Measurements from ENCODE around the gene TRPM2.

TRPM2 gene

DNA sequence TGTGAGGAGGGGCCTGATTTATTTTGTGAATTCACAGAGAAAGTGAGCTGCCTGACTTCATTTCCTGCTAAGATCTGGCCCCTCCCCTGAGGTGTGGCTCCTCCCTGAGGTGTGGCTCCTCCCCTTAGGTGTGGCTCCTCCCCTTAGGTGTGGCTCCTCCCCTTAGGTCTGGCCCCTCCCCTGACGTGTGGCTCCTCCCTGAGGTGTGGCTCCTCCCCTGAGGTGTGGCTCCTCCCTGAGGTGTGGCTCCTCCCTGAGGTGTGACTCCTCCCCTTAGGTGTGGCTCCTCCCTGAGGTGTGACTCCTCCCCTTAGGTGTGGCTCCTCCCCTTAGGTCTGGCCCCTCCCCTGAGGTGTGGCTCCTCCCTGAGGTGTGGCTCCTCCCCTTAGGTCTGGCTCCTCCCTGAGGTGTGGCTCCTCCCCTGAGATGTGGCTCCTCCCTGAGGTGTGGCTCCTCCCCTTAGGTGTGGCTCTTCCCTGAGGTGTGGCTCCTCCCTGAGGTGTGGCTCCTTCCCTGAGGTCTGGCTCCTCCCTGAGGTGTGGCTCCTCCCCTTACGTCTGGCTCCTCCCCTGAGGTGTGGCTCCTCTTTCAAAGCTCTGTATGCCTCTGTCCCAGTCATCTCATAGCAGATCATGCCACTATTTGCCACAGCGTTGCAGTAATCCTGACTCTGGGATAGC, 75.0 kb downstream of the TRPM2 start:
- no peak for DNase-seq (ENCODE audit: low spot score)

DNA sequence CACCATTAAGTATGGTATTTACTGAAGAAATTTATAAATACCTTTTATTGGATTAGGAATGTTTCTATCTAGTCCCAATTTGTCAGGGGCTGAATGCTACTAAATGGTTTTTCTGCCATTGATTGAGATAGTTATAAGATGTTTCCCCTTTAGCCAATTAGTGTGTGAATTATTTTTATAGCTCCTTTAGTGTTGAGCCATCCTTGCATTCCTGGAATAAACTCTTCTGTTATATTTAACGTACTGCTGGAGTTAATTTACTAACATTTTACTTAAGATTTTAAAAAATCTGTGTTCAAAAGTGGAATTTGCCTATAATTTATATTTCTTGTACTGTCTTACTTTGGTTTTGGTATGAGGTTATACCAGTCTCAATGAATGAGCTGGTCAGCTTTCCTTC, 76.5 kb downstream of the TRPM2 start:
- no peak for DNase-seq (ENCODE audit: low spot score)

DNA sequence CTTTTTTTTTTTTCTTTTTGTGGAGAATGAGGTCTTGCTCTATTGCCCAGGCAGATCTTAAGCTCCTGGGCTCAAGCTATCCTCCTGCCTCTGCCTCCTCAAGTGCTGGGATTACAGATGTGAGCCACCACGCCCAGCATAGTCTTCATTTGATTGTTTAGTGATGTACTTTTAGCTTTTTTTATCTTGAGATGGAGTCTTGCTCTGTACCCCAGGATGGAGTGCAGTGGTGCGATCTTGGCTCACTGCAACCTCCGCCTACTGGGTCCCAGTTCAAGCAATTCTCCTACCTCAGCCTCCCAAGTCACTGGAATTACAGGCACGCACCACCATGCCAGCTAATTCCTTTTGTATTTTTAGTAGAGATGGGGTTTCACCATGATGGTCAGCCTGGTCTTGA, 77.9 kb downstream of the TRPM2 start:
- no peak for DNase-seq (ENCODE audit: low spot score)

DNA sequence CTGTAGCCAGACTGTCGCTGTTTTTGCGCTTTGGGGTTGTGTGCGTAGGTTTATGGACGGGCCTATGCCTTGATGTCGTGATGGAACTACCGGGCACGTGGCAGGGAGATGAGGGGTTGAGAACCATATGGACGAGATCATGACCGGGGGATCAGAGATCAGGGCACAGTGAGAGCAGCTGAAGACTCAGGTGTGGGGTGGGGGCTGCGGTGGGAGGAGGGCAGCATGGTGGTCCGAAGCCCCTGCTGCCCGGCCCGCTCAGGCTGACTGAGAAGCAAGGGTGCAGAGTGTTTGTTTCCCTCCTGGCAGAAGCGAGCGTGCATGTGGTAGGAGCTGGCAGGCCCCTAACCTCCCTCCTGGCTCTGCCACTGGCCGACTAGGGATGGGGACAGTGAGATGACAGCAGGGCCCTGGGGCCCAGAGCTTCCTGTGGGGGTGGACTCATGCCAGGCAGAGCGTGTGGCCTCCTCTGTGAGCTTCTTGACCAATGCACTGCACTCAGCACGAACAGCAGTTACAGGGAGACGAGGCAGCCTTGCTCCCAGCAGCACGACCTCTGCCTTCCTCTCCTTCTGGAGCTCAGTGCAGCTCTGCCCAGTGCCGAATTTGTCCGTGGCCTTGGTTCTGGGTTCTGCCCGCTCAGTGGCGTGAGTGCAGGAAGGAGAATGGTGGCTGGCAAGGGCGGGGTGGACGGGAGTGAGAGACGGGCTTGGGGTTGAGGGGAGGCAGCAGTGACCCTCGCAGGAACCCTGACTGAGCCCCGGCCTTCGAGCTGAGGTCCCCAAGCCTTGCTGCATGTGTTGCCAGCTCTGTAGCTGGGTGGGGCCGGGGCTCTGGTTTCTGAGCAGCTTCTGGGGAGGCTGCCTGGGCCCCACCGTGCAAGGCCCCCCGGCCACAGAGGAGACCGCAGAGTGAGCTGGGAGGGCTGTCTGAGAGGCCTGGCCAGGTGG, 79.7 kb downstream of the TRPM2 start:
- no peak for DNase-seq (ENCODE audit: low spot score)

DNA sequence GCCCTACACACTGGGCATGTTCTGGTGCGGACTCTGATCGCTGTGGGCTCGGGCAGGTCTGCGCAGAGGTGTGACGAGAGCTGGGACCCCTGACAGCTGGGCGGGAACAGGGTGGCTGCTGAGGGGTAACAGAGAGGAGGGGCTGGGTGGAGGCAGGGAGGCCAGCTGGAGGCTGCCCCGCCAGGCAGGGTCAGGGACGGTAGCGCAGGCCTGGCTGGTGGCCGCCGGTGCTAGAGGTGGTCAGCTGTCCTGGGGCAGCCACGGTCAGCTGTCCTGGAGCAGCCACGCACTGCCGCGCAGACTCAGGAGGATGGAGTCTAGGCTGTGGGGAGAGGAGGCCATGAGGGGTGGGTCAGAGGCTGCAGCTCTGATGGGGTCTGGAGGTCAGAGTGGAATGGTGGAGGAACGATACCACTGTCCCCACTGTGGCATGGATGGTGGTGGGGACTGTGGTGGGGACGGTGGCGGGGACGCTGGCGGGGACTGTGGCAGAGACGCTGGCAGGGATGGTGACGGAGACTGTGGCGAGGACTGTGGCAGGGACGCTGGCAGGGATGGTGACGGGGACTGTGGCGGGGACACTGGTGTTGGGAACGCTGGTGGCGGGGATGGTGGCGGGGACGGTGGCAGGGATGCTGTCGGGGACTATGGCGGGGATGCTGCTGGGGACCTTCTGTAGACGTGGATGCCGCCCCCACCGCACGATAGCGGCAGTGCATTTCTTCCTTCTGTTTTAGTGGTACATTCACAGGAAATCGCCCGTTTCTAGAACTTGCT, 80.6 kb downstream of the TRPM2 start:
- no peak for DNase-seq (ENCODE audit: low spot score)

DNA sequence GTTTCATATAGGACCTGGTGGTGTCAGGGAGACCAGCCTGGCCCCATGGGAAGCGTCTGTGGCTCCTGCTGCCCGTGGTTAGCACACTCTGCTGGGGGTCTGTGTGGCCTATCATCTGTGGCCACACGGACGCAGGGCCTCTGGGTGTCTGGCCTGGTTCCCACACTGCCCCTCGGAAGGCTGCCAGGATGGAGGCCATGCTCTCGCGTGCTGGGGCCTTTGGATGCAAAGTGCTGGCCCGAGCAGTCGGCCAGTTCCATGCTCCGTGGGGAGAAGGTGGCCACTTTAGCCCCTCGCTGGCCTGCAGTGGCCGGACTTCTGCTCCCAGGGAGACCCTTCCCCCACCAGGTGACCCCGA, 81.1 kb downstream of the TRPM2 start:
- DNase-seq (ENCODE audit: low spot score): no peak

DNA sequence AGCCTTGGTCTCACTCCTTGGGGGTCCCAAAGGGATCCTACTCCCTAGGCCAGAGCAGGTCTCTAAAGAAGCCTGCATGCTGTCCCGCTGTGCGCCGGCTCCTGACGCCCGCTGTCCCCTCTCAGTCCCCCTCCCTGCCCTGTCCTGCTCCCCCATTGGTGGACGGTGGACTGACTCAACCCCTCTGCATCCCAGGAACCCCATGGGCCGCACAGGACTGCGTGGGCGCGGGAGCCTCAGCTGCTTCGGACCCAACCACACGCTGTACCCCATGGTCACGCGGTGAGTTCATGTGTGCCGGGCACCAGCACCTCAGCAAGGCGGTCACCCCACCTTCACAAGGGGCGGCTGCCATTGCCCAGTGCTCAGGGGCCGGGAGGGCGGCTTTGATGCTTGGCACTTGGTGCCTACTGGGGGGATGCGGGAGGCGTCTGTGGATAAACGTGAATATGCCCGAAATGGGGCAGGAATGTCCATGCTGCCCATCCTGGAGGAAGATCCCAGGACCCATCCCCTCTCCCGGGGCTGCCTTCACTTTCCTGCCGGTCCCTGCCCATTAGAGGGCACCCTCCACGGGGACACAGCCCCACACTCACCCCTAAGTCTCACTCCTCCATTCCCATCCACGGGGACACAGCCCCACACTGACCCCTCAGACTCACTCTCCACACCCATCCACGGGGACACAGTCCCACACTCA, 81.7 kb downstream of the TRPM2 start:
- DNase-seq (ENCODE audit: low spot score): no peak

DNA sequence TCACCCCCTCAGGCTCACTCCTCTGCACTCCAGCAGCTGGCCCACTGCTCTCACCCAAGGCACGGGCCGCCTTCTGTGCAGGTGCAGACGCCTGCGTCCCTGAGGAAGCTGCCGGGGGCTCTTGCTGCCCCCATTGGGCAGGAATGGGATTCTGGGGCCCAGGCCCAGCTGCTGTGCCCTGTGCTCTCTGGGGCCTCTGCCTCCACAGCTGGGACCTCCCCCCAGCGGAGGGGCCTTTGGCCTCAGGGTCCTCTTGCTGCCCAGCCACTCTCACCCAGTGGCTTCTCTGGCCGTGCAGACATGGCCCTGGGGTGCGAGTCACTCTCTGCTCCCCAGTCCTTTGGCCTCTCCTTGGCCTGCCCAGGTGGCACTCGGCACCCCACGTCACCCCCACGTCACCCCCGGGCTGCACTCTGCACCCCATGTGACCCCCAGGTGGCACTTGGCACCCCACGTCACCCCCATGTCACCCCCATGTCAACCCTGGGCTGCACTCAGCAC, 82.7 kb downstream of the TRPM2 start:
- DNase-seq (ENCODE audit: low spot score): no peak

DNA sequence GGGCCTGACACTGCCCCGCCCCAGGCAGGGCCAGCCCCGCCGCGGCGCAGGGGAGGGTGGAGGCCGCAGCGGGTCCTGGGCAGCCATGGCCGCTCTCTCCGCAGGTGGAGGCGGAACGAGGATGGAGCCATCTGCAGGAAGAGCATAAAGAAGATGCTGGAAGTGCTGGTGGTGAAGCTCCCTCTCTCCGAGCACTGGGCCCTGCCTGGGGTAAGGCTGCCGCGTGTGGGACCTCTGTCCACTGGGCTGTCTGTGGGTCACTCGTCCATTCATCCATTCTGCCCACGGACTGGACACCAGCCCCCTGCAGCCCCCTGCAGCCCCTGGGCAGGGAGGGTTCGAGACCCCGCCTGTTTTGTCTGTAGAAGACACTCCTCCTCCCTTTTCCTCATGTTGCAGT, 83.5 kb downstream of the TRPM2 start:
- DNase-seq (ENCODE audit: low spot score): no peak

DNA sequence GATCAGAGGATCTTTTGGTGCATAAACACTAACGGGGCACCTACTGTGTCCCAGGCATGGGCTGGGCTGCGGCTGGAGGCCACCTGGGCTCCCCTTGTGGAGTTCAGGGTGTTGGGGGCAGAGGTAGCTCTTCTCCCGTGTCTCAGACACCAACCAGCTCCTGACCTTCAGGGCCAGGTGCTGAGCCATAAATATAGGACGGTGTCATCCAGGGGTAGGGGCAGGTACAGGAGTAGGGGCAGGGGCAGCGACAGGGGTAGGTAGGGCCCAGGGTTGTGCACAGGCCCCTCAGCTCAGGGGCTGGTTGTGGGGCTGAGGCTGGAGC, 83.9 kb downstream of the TRPM2 start:
- DNase-seq (ENCODE audit: low spot score): no peak

DNA sequence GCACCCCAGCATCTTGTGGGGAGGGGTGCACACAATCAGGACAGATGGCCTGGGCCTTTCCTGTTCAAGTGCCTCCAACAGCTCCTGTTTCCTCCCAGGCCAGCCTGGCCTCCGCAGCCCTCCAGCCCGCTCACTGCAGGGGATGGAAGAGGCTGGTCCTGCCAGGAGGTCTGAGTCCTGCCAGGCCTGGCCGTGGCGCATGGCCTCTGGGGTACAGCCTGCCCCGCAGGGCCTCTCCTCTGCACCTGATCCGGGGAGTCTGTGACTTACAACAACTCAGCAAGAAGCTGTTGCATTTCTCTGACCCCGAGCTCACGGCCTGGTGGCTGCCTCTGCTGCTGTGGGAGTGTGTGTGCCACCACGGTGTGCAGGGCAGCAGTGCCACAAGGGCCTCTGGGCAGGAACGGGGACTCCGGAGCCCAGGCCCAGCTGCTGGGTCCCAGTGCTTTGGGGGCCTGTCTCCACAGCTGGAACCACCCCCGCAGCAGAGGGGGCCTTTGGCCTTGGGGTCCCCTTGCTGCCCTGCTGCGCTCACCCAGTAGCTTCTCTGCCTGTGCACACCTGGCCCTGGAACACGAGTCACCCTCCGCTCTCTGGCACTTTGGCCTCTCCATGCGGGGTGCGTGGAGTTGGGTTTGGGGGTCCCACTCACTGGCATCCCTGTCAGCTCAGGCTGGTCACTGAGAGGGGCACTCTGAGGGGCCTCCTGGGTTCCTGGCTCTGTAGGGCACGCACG, 84.4 kb downstream of the TRPM2 start:
- no peak for DNase-seq (ENCODE audit: low spot score)

DNA sequence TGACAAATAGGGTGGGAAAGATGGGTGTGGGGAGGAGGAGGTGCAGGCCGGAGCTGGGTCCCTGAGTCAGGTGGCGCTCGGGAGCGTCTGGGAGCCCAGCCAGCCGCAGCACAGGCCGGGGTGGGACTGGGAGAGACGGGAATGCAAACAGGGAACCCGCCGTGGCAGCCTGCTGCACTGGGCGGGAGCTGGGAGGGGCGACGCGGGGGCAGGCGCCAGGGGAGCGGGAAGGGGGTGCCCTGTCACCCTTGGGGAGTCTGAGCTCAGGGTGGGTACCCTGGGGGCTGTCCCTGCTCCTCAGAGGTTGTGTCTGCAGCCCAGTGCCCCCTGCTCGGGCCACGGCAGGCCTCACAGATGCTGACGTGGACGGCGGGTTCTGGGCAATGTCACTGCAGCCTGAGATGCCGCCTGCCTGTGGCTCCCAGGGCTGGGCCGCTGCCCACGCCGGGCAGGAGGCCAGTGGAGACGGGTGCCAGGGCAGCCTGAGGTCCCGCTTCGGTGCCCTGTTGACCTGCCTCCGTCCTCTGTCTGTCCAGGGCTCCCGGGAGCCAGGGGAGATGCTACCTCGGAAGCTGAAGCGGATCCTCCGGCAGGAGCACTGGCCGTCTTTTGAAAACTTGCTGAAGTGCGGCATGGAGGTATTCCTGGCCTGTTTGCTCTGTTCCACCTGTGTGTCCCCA, 85.2 kb downstream of the TRPM2 start:
- DNase-seq (ENCODE audit: low spot score): no peak

DNA sequence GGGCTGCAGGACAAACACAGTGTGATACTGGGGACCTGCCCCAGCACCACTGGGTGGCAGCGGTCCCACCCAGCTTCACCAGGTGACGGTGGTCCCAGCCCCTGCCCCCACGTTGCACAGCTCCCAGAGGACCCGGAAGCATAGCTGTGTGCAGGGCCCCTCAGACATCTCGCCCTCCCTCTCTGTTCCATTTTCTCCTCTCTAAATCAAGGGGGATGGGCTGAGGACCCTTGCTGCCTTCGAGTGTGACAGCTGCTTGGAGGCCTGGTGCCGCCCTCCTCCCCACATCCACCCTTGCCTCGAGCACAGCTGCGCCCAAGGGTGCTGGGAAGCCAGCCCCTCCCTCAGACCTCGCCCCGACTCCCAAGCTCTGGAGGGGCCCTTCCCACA, 85.8 kb downstream of the TRPM2 start:
- DNase-seq (ENCODE audit: low spot score): no peak

DNA sequence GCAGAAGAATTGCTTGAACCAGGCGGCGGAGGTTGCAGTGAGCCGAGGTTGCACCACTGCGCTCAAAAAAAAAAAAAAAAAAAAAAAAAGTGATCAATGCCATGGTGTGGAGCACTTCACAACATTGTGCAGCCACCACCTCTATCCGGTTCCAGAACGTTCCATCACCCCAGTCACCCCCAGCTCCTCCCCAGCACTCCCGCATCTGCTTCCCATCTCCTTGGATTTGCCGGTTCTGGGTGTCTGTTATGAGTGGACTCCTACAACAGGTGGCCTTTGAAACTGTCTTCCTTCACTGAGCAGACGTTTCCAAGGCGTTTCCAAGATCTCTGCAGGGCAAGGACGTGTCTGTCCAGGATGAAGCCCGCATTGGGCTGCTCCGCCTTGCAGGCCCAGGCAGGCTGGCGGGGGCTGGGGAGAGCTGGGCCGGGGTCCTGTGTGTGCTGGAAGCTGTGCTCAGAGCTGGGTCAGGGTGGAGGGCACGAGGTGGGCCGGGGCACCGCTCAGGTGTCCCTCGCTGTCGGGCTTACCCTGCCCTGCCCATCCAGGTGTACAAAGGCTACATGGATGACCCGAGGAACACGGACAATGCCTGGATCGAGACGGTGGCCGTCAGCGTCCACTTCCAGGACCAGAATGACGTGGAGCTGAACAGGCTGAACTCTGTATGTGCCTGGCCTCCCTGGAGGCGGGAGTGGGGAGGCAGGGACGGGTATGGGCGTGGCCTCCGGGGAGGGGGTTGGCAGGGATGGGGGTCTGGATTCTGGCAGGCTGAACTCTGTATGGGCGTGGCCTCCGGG, 87.0 kb downstream of the TRPM2 start:
- DNase-seq (ENCODE audit: low spot score): no peak

DNA sequence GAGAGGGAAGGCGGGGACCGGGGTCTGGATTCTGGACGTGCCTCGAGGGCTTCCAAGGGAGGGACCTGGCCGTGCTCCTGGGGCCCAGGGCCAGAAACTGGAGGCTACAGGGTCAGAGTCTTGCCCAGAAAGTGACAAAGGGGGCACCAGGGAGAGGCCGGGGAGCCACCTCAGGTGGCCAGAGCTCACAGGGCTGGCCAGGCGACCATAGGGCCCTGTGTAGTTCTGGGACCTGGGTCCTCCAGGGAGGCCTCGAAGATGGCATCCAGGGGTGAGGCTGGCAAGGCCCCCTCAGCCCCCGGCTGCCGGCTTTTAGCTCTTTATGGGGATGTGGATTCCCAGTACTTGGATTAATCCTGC, 87.6 kb downstream of the TRPM2 start:
- DNase-seq (ENCODE audit: low spot score): no peak

DNA sequence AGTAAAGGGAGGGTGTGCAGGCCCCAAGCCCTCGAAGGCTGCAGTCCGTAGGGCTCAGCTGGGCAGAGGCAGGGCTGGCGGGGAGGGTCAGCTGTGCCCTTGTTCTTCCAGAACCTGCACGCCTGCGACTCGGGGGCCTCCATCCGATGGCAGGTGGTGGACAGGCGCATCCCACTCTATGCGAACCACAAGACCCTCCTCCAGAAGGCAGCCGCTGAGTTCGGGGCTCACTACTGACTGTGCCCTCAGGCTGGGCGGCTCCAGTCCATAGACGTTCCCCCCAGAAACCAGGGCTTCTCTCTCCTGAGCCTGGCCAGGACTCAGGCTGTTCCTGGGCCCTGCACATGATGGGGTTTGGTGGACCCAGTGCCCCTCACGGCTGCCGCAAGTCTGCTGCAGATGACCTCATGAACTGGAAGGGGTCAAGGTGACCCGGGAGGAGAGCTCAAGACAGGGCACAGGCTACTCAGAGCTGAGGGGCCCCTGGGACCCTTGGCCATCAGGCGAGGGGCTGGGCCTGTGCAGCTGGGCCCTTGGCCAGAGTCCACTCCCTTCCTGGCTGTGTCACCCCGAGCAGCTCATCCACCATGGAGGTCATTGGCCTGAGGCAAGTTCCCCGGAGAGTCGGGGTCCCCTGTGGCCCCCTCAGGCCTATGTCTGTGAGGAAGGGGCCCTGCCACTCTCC, 88.3 kb downstream of the TRPM2 start:
- DNase-seq (ENCODE audit: low spot score): no peak

DNA sequence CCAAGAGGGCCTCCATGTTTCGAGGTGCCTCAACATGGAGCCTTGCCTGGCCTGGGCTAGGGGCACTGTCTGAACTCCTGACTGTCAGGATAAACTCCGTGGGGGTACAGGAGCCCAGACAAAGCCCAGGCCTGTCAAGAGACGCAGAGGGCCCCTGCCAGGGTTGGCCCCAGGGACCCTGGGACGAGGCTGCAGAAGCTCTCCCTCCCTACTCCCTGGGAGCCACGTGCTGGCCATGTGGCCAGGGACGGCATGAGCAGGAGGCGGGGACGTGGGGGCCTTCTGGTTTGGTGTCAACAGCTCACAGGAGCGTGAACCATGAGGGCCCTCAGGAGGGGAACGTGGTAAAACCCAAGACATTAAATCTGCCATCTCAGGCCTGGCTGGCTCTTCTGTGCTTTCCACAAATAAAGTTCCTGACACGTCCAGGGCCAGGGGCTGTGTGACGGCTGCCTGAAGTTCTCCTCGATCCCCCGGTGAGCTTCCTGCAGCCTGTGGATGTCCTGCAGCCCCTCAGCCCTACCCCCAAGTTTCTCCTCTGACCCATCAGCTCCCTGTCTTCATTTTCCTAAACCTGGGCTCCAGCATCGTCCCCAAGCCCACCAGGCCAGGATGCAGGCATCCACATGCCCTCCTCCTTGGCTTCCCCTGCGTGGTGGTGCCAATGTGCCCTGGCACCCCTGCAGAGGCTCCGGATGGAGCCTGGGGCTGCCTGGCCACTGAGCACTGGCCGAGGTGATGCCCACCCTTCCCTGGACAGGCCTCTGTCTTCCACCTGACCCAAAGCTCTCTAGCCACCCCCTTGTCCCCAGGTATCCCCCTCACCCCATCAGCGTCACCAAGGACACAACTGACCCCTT, 89.1 kb downstream of the TRPM2 start:
- no peak for DNase-seq (ENCODE audit: low spot score)

DNA sequence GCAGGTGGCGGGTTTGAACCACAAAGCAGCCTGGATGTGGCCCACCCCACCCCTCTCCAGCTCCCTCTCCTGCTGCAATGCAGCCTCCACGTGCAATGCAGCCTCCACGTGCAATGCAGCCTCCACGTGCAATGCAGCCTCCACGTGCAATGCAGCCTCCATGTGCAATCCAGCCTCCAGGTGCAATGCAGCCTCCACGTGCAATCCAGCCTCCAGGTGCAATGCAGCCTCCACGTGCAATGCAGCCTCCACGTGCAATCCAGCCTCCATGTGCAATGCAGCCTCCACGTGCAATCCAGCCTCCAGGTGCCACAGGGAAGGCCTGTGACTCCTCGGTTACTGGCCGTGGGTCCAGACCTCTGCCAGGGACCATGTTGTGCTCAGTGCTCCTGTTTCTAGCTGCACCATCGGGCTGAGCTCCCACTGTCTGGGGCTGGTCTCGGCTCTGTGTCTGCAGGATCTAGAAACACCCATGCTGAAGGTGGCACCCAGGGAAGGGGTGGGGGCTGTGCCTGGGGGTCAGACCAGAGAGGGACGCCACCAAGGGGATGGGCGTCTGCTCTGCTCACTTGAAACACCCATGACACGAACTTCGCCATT, 90.0 kb downstream of the TRPM2 start:
- DNase-seq (ENCODE audit: low spot score): no peak

Data from SK-N-DZ (cell line).